Suprapubic skin (tissue), 3 donors: Measurements from ENCODE around the gene PPP1R13B.

Experiments
- CTCF ChIP-seq, 2 donors: fragments of 200-600 bp in 1 of 2; fragments of 450-650 bp in 1 of 2; sonication (generic) in 1 of 2; IDR thresholded peaks; one replicate each; pipeline ENCODE4 v1.5.1; 2016 to 2019; ENCODE audit warnings: antibody characterized with exemption in 2 of 2, mild to moderate bottlenecking in 1 of 2, moderate library complexity in 1 of 2
- EP300 ChIP-seq: sonication (generic); formaldehyde crosslinking; IDR thresholded peaks from one replicate; pipeline ENCODE4 v1.6.1; 2017; ENCODE audit warnings: antibody characterized with exemption
- POLR2A ChIP-seq, 2 donors: fragments of 450-650 bp; IDR thresholded peaks; one replicate each; pipeline ENCODE4 v1.6.1; 2017; ENCODE audit warnings: antibody characterized with exemption in 2 of 2, mild to moderate bottlenecking in 2 of 2, moderate library complexity in 2 of 2

GRCh38 chr14:103702095-103702494, 145.3 kb downstream of the PPP1R13B start:
- no peak for TF ChIP-seq POLR2A (IDR thresholded peaks at IDR 0.05)
- TF ChIP-seq EP300 = no peak
- TF ChIP-seq CTCF (IDR thresholded peaks at IDR 0.05) = no peak
